LHCN-M2 (cell line): Measurements from ENCODE around the gene SESN3. TPM values are rescaled to one million over a fixed set of nuclear protein-coding genes. Genes with fewer than 3 reads are reported as not detected.
"Not testable (repeated sequence)": the region's sequence is repeated elsewhere in the genome, so short reads cannot be mapped to it uniquely, and the experiment has no call there.

Experiments
- DNase-seq: peaks from one replicate; pipeline ENCODE4 v3.0.0-alpha.2; 2012; ENCODE audit warnings: low read depth
- total RNA-seq: library from RNA; depleted of rRNA; stranded (reverse); fragments of >200 nt; gene quantifications from 2 replicates; pipeline ENCODE4 v1.2.3, GENCODE V29; 2014

SESN3 gene
- total RNA-seq, 1 experiment from 2014 or later = 1.4 TPM

DNA sequence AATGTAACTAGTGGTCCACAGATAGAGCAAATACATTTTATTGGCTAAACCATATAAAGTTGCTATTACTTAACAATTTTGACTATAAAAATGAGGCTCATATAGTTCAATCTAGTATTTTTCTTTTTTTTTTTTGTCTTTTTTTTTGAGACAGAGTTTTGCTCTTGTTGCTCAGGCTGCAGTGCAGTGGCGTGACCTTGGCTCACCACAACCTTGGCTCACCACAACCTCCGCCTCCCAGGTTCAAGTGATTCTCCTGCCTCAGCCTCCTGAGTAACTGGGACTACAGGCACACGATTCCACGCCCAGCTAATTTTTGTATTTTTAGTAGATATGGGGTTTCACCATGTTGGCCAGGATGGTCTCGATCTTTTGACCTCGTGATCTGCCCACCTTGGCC lies 3.9 kb downstream of the SESN3 start:
- not testable (repeated sequence) for DNase-seq

DNA sequence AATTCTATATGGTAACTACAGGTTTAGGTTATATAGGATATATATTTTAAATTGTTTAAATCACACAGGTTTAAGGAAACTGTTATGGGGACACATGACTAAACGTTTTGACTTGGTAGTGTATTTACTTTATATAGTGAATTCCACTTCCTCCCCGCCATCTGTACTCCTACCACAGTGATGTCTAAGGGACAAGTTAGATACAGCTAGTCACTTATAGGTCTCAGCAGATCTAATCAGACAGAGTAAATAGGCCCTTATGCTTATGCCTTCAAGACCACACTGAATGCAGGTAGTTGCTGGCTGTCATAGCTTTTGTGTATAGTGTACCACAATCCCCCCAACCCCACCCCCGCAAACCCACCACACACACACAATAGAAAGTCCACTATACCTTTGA lies 8.2 kb downstream of the SESN3 start:
- no peak for DNase-seq

DNA sequence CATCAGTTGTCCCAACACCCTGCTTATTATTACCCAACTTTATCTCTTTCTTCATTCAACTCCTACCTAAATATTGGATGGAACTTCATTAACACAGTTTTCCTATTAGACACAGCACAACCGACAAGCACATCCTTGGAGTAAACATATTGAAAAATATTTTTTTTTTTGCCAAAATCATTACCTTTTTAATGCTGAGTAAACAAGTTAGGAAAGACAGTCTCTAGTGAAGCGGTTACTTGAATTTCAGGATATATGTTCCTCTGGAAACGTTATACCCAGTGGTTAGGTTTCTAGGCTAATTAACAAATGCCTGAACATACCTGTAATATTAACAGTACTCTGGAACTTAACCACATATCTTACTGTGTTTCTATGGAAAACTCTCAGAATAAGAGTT lies 11.4 kb downstream of the SESN3 start:
- DNase-seq = no peak

DNA sequence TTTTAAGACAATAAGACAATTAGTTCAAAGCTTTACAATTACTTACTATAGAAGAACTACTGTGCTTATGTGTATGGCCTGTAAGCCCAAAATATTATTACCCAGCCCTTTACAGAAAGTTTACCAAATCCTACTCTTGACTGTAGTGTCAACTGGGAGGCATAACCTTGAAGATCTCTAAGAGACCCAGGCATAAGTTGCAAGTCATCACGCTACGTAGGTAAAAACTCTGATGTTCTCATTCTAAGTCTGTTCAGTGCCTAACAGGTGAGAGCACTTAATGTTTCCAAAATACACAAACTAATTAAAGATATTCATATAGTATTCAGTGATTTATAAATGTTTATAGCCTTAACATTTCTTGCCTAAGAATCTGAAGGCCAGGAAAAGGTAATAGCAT lies 12.9 kb downstream of the SESN3 start:
- DNase-seq = no peak

DNA sequence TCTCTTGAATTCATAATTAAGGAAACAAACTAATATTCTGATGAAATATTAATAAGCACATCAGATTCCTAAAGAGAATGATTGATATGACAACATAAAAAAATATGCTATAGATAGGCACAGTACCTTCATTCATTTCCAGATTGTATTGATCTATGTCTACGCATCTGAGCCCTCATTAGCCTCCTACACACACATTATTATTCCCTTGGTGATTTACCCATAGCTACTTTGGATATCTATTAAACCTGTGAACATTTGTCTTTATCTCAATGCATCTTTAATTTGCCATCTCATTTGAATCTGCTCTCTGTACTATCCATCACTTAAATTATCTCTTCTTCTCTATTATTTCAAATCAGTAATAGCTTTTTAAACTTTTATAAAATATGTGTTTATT lies 18.4 kb downstream of the SESN3 start:
- DNase-seq = no peak

DNA sequence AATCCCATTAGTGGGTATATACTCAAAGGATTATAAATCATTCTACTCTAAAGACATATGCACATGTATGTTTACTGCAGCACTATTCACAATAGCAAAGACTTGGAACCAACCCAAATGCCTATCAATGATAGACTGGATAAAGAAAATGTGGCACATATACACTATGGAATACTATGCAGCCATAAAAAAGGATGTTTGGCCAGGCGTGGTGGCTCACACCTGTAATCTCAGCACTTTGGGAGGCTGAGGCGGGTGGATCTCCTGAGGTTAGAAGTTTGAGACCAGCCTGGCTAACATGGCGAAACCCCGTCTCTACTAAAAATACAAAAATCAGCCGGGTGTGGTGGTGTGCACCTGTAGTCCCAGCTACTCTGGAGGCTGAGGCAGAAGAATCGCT lies 21.5 kb downstream of the SESN3 start:
- not testable (repeated sequence) for DNase-seq

DNA sequence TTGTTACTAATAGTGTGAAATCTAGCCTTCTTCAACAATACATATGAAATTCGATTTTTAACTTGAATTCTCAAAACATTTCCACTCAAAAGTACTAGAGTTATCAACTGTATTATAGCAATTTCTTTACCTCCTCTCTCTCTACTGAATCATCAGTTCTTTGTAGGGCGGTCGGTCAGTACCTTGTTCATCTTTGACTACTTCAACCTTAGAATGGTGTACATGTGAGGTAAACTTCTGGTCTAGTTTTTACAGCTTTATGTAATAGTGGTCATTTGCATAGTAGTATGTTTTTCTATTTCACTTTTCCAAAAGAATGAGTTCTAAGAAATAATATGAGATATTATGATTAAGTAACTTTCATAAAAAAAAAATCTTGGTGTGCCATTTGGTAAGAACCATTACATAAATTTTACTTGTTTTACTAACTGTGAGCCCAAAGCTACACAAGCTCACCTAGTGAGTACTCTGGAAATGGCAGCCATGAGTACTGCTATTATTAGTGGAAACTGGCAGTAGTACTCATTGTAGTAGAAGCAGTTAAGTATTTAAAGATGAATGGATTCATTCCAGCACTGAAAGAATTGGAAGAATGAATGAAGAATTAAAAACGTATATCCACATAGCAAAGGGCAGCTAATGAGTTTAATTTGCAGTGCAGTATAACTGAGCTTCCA lies 30.1 kb downstream of the SESN3 start:
- no peak for DNase-seq

DNA sequence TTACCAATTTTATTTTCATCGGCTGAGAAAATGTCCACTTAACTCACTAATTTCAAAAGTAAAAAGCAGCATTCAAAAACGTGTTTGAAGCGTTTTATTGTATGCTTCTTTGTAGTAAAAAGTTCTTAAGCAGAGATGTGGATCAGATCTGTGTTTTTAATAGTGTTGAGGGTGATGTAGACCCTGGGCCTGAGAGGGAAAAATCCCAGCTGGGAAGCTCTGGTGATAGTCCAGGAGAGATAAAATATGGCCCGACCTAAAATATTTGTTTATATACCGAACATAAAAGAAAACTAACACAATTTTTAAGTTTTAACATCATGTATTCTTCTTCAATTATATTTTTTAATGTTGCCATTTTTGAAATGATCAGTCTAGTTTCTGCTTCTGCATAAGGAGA lies 35.2 kb downstream of the SESN3 start:
- DNase-seq = no peak

DNA sequence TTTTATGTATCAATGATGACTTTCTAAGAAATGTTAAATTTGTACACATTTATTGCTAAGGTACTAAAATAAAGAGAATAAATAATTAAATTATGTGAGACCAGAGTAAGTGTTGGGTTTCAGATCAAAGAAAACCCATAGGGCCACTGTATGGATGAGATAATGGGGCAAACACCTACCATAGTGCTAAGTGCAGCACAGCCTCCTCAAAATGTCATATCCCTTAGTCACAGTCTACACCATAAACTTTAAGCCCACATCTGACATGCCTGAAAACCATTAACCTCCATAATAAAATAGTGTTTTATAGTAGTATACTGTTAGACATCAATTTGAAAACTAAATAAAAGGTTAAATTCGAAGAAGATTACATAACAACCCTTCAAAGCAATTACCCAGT lies 37.5 kb downstream of the SESN3 start:
- no peak for DNase-seq

DNA sequence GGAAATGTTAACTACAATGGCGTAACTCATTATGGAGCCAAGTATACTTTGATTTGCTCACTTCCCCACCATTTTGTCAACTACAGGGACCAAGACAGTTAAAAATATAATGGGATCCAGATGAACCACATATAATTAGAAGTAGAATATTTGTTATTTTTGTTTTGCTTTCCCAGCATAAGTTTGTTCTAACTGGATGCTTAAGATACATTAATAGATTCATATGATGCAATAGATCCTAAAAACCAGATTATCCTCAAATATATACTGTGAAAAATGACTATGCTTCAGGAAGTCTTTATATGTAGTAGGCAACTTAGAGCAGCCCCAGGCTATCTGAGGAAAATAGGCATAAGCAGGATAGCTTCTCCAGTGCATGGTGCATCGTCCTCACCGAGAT lies 38.3 kb downstream of the SESN3 start:
- DNase-seq = no peak

DNA sequence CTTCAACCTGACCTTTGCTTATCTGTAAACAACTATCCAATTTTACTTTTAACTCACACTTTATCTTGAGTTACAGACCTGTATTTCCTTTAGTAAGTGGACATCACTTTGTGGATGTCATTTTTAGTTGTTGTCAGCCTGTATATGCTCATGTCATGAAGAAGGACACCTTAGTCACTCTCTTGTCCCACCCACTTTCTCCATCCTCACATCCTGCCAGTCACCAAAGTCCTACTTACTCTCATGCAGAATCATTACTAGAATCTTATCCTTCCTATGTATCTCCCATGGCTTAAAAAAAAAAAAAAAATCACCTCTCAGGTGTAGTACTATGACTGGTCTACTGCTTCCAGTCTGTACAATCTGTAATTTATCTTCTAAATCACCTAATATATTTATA lies 43.3 kb downstream of the SESN3 start:
- no peak for DNase-seq

DNA sequence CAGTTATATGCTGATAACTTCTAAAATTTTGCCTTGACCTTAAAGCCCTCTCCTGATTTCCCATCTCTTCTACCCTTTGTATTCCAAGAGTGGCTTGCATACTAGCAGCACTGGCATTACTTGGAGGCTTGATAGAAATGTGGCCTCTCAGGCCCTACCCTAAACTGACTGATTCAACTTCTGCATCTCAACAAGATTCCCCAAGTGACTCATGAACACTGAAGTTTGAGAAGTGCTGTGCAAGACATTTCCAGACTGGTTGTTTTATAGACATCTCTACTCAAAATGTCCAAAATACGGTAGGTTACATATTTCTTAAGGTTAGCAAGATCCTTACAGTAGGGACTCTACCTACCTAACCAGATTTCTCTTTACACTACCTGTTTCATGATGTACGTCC lies 48.6 kb downstream of the SESN3 start:
- DNase-seq = no peak

DNA sequence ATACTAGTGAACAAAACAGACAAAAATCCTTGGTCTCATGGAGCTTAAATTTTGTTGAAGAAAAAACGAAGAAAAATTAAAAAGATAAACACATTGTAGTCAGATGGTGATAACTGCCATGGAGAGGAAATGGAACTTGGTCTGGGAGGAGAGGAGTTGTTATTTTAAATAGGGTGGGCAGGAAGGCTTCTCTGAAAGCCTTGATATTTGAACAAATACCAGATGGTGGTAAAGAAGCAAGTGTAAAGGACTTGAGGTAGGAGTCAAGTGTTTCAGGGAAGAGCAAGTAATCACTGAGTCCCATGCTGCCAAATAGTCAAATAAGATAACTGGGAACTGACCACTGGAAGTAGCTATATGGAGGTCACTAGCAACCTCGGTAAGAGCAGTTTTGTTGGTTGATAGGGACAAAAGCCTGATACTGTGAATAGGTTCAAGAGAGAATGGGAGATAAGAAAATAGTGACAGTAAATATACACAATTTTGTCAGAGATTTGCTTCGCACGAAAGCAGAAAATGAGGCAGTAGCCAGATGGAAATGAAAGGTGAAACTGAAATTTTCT lies 55.1 kb downstream of the SESN3 start:
- DNase-seq = no peak

DNA sequence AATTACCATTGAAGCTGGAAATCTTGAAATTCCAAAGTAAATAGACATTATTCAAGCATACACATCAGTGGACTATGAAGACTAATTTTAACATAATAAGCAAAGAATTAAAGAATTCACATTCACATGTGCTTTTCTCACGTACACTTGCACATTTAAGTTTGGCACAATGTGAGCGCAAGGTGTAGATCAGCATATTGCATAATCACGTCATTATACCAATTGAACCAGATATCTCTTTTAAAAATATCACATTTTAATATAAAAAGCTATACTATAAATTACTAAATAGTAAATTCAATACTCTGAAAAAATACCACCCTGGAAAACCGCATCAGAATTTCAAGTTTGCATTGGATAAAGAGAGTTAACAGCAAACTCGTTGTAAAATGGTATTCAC lies 60.7 kb downstream of the SESN3 start:
- no peak for DNase-seq

DNA sequence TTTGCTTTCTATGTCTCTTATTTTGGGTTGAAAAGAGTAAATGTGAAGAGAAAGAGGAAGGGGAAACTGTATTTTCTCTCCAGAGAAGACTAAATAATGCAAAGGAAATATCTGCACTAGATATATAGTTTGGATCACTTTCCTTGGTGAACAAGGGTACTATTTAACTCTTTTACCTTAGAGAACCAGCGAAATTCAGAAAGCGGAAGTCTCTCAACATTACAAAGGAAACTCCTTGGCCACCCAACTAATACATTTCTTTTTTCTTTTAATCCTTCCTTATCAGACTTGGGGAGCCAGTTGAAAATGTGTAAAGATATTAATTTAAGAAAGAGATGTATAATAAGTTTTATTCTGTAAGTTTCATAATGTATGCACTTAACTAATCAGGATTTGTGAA lies 64.2 kb downstream of the SESN3 start:
- DNase-seq = no peak

DNA sequence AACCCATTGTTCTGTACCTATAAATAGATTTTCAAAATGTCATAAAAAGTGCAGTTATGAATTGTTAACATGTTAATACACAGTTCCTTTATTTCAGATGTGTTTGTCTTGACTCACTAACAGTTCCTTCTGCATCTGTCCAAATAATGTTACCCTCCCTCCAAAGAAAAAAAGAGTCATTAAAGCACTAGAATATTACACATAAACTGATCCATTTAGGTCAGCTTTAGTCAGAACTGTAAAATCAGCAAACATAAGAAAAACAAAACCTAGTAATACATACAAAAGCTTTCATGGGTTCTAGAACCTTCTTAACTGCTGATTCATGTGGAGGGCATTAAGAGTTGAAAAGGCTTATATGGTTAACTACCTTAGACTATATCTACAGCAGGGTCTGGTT lies 65.4 kb downstream of the SESN3 start:
- DNase-seq = no peak

DNA sequence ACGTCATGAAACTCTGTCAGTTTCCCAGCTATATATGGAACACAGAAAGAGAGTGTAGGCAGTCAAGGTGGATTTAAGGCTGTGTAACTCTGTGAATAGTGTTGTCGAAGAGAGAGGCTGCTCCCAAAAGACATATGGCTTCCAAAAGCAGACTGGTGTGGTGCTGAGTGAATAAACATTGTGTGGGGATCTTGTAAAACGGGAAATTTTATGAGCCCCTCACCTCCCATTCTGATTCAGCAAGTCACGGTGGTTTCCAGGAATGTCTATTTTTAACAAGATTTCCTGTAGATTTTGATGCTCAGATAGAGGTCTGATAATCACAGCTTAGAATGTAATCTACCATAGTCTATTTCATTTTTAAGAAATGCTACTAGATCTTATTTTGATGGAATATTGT lies 67.9 kb downstream of the SESN3 start:
- DNase-seq = no peak

DNA sequence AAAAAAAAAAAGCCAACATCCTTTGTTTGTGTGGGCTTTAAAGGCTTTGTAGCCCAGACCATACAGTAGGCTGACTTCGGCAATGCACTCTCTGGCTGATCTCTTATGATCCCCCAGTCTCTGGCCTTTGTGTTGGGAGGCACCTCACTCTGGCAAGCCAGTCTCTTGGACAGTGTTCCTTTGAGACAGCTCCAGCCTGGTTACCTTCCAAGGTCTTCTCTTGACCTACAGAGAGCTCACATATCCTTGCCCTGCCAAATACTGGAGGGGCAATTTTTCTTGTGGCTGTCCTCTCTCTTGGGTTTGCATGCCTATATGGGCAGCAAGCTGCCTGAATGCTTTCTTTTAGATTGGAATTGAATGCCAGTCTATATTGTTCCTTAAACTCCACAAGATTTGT lies 69.8 kb downstream of the SESN3 start:
- DNase-seq = no peak

DNA sequence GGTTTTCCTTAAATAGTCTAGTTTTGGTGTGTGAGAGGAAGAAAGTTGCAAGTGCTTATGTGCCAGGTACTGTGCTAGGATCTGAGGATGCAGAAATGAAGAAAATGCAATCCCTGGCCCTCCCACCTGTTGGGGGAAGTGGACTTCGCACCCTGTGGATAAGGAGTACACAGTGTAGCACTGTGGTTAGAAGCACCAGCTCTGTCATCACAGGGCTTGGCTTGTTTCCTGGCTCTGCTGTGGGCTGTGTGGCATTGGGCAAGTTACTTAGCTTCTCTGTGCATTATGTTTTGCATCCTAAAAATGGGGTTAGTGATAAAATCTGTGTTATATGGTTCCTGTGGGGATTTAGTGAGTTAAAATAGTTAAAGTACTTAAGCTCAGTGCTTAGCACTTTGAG lies 73.2 kb downstream of the SESN3 start:
- DNase-seq = no peak

DNA sequence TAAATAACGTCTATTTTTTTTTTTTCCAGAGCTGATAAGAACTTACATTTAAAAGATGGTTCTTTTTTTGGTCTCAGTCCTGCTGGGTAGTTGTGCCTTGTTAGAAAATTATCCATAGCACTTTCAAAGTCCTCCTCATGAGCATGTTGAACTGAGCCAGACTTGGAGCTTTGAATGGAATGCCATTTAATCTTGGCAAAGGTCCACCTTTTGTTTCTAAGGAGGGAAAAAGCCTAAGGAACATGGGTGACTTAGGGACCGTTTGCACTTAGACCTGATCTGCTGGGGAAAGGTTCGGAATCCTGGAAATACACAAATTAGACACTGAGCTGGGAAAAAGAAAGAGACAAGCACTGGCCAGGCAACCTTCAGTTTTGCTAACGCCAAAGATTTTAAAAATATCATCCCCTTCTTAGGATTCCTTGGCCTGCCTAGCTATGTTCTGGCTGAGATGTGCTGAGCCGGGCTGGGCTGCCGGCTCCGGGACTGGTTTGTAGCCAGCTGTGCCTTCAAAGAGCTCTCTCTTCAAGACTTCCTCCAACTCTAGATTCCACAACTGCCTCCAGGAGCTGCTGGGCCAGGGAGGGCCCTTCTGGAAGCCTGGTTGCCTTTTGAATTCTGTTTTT lies 74.0 kb downstream of the SESN3 start:
- no peak for DNase-seq

DNA sequence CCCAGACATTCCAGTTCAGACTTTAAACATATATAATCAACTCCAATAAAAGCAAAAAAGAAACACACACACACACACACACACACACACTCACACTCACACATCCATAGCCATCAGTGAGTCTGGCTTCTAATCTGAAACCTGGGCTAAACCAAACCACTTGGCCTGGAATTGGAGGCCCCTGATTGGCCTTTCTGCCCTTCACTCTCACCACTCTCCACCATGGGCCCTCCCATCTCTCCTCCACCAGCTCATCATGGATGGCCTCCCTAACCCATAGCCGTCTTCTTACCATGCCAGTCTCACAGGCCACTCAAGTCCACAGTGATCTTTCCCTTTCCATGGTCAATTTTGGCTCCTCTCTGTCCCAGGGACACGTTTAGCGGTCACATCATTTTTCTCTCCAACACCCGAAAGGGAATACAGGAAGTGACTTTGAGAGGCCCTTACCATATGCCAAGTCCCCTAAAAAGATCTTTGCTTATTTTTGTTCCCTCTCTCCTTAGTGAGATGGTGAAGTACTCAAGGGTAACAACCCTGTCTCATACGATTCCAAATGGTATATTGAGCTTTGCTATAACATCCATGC lies 74.8 kb downstream of the SESN3 start:
- DNase-seq = no peak

DNA sequence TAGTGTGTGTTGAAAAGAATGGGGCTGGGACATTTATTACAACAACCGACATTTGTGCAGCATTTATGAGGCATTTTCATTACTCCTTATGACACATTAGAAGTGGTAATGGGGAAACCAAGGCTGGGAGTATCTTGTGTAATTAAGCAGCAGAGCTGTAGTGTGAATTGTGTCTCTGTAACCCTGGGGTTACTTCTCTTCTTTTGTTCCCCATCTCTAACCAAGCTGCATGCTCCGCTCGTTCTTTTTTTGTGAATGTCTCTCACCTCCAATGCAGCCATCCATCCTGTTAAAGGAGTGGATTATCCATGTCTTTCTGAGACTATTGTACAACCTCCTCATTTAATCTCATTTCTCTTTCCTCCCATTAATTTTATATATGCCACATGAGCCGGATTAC lies 75.6 kb downstream of the SESN3 start:
- DNase-seq = no peak

DNA sequence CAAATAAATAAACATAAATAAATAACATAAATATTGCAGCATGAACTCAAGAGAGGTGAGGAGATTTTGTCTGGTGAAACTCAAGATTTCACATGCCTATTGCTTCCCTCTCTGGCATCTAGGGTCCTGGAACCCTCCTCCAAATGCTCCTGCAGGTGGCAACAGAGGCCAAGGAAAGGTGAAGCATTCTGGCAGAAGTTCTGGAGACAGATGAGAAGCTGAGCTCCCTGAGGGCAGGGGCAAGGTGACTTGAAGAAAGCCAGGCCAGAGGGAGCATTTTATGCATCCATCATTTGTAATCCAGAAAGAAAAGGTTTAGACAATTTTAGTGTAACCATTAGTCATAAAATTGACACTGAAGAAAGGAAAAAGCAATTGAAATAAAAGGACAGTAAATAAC lies 76.5 kb downstream of the SESN3 start:
- DNase-seq = no peak
